Osteoblast (primary cell): ENCODE data around the gene SLC6A17. TPM values are rescaled to one million over a fixed set of nuclear protein-coding genes. Genes with fewer than 3 reads are reported as not detected.

ENCODE experiments used
- DNase-seq: peaks from one replicate; pipeline ENCODE4 v3.0.0; 2011; ENCODE audit warnings: low spot score, mixed read lengths; ENCODE audit not compliant: insufficient read length; ENCODE audit errors: missing footprints
- H2AFZ ChIP-seq: 2 replicates; pipeline ENCODE4 v1.6.0; 2011; ENCODE audit warnings: mild to moderate bottlenecking, low read length
- H3K27ac ChIP-seq: 2 replicates; pipeline ENCODE4 v1.5.1; 2011; ENCODE audit warnings: mild to moderate bottlenecking, low read depth, low read length, moderate library complexity
- H3K27me3 ChIP-seq: 2 replicates; pipeline ENCODE4 v1.6.0; 2012; ENCODE audit warnings: mild to moderate bottlenecking, control low read depth, inconsistent platforms, low read length, moderate library complexity; ENCODE audit not compliant: insufficient read depth
- H3K36me3 ChIP-seq: 2 replicates; pipeline ENCODE4 v1.5.1; 2011; ENCODE audit warnings: mild to moderate bottlenecking, low read length, control low read depth, moderate library complexity; ENCODE audit not compliant: insufficient read depth
- H3K4me1 ChIP-seq: 2 replicates; pipeline ENCODE4 v1.5.1; 2011; ENCODE audit warnings: mild to moderate bottlenecking, low read length, control low read depth, moderate library complexity; ENCODE audit not compliant: insufficient read depth
- H3K4me2 ChIP-seq: 2 replicates; pipeline ENCODE4 v1.6.0; 2011; ENCODE audit warnings: mild to moderate bottlenecking, low read length; ENCODE audit not compliant: insufficient read depth
- H3K4me3 ChIP-seq: fragments of 200-600 bp; sonication (generic); 3 replicates; pipeline ENCODE4 v1.5.1; 2012; ENCODE audit warnings: mild to moderate bottlenecking, low read length, inconsistent platforms; ENCODE audit not compliant: insufficient read depth
- H3K79me2 ChIP-seq: 2 replicates; pipeline ENCODE4 v1.6.0; 2012; ENCODE audit warnings: mild to moderate bottlenecking, low read length, control low read depth, inconsistent platforms; ENCODE audit not compliant: insufficient read depth
- H3K9me3 ChIP-seq: 2 replicates; pipeline ENCODE4 v1.5.1; 2011; ENCODE audit warnings: low read depth, low read length, control low read depth
- H4K20me1 ChIP-seq: 2 replicates; pipeline ENCODE4 v1.6.0; 2012; ENCODE audit warnings: mild to moderate bottlenecking, low read length, control low read depth; ENCODE audit not compliant: insufficient read depth
- total RNA-seq: library from RNA; depleted of rRNA; stranded (reverse); fragments of >200 nt; gene quantifications from 2 replicates; pipeline ENCODE4 v1.2.3, GENCODE V29; 2012
- TF ChIP-seq, protein P1 (sequence below): IDR thresholded peaks from 2 replicates; pipeline ENCODE4 v1.5.1; 2011; ENCODE audit warnings: mild to moderate bottlenecking, low read depth, low read length, moderate library complexity; ENCODE audit errors: extremely low read depth

SLC6A17 gene
- total RNA-seq = under 0.01 and 0.29 TPM in 2 replicates

DNA sequence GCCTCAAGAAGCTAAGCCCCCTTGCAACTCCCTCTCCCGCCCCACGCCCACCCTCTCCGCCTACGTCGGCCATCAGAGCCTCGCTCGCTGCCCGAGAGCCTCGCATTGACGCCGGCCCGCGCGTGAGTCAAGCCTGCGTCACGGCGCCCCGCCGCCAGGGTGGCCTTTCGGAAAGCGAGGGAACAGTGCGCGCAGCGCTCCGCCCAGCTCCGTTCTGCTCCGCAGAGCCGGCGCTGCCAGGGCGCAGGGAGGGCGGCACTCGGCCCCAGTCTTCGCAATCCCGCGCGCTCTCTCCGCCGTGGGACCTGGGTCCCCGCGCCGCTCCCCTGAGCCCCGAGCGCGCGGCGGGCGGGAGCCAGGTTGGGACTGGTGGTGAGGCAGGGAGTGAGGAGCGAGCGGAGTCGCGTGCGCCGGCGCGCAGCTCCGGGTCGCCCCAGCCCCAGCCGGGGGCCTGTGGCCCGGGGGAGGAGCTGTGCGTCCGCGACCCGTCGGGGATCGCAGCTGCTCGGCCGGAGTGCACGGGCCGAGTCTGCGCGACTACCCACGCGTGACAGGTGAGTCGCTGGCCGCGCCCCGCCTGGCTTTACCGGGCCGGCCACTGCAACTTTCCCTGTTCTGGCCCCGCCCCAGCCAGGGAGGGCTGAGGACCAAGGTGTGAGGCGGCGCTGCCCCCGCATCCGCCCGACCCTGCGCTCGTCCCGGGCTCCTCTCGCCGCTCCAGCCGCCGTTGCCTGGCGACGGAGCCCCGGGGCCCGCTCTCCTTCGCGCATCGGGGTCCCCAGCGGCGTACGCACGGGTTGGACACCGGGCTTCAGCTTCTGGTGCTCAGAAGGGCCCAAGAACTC is at the start of gene SLC6A17:
SLC6A17 (plus strand) TSS at position 165 of the 845 bp plus-strand sequence. CDS start 16,436 bp downstream, outside the sequence.
- Histone ChIP-seq H3K27me3 (peaks cover 60% of the 10 kb centered on the region), H3K79me2 (no peaks in the 10 kb centered on the region), H3K27ac (no peak within 1 kb of the TSS), H3K36me3 (no peaks in the 10 kb centered on the region), H3K9me3 (no peaks in the 10 kb centered on the region), H3K4me2 (peak within 1 kb of the TSS; percentile 64), H4K20me1 (peaks cover 3% of the 10 kb centered on the region), H3K4me1 (peaks cover 6% of the 10 kb centered on the region), H2AFZ (peak within 1 kb of the TSS; percentile 51), H3K4me3 (peak within 1 kb of the TSS; percentile 57)
- peak; percentile 96 for DNase-seq
- TF ChIP-seq, protein P1, sequence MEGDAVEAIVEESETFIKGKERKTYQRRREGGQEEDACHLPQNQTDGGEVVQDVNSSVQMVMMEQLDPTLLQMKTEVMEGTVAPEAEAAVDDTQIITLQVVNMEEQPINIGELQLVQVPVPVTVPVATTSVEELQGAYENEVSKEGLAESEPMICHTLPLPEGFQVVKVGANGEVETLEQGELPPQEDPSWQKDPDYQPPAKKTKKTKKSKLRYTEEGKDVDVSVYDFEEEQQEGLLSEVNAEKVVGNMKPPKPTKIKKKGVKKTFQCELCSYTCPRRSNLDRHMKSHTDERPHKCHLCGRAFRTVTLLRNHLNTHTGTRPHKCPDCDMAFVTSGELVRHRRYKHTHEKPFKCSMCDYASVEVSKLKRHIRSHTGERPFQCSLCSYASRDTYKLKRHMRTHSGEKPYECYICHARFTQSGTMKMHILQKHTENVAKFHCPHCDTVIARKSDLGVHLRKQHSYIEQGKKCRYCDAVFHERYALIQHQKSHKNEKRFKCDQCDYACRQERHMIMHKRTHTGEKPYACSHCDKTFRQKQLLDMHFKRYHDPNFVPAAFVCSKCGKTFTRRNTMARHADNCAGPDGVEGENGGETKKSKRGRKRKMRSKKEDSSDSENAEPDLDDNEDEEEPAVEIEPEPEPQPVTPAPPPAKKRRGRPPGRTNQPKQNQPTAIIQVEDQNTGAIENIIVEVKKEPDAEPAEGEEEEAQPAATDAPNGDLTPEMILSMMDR = no peak

DNA sequence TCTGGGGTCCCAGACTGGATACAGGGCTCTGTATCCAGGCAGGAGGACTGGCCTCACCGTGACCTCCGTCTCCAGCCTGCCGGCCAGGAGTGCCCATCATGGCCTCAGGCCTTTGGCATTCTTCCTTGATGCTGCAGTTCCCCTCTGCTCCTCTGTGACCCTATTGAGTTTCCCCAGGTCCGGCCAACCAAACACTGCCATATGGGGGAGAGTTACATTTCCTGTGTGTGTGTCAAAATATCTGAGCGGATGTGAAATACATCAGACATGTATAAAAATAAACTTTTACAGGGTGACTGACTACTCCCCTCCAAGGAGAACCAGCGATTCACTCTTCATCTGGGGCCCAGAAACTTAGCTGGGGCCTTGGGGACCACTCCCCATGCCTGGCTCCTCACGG is 48.2 kb upstream of the SLC6A17 start:
- H3K27ac ChIP-seq = no peak overlapping the region
- H4K20me1 ChIP-seq = no peaks in the 10 kb centered on the region
- H2AFZ ChIP-seq = peak overlapping the region; percentile 85
- no peak overlapping the region for H3K4me3 ChIP-seq
- TF ChIP-seq, protein P1 = no peak
- peaks cover 11% of the 10 kb centered on the region for H3K4me1 ChIP-seq
- no peaks in the 10 kb centered on the region for H3K79me2 ChIP-seq
- H3K4me2 ChIP-seq = peak overlapping the region; percentile 39
- no peaks in the 10 kb centered on the region for H3K9me3 ChIP-seq
- no peaks in the 10 kb centered on the region for H3K36me3 ChIP-seq
- peak; percentile 90 for DNase-seq
- no peaks in the 10 kb centered on the region for H3K27me3 ChIP-seq

DNA sequence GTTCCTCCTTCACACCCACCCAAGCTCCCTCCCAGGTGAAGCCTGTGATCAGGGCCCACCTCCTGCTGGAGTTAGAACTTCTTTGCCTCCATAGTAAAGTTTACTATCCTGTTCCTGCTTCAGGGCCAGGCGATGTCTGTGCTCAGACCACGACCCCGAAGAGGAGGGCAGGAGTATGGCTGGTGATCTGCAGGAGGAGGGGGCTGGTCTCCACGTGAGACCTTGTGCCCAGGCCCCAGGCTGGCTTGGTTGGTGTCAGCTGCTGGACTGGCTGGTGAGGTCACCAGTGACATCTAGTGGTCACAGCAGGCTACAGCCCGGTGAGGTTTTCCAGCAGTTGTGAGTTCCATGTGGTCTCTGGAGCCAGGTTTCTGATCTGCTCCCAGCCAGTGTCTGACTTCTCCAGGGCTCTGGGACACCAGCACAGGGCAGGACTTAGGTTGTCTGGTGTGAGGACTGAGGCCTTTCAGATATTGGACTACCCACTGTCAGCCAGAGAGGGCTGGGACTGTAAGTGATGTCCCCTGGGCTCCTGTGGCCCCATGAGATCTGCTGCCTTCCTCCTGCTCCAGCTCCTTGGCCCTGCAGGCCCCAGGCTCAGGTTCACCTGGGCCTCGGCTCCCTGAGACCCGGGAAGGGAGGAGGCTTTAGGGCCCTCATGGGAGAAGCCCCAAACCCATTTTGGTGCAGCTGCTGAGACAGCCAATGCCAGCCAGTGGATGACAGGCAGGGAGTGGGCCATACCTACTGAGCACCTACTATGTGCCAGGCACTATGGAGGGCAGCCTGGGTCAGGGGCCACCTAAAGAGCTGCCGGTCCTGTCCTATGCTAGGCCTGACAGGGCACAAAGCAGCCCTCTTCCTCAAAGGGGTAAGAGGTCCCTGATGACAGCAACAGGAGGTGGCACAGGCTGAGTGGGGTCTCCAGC is 44.0 kb upstream of the SLC6A17 start:
- no peak overlapping the region for H3K4me2 ChIP-seq
- peak; percentile 97 for DNase-seq

More for the DNA sequence above, 44.0 kb upstream of the SLC6A17 start:
- Histone ChIP-seq H3K9me3 (no peaks in the 10 kb centered on the region), H3K79me2 (no peaks in the 10 kb centered on the region), H2AFZ (peak overlapping the region; percentile 14), H3K4me1 (peaks cover 17% of the 10 kb centered on the region), H3K27me3 (no peaks in the 10 kb centered on the region), H4K20me1 (no peaks in the 10 kb centered on the region), H3K27ac (no peak overlapping the region), H3K36me3 (no peaks in the 10 kb centered on the region), H3K4me3 (no peak overlapping the region)
- TF ChIP-seq, protein P1 = peak; percentile 94
